Measurements from ENCODE around the gene CD8A.

The CD8A gene

GRCh38 chr2:86818957-86819356, 28.2 kb upstream of the CD8A start:
- no peak overlapping the region for H3K4me3 ChIP-seq (ENCODE audit: low read depth, low read length)
- no peak for DNase-seq (ENCODE audit: low read depth)
- no peak for TF ChIP-seq POLR2A (IDR thresholded peaks at IDR 0.05; ENCODE audit: extremely low read depth, insufficient read length)
- no peak for TF ChIP-seq MAX (IDR thresholded peaks at IDR 0.05; ENCODE audit: low read depth, low read length)
- TF ChIP-seq MYC (IDR thresholded peaks at IDR 0.05; ENCODE audit: low read depth, low read length) = no peak
- TF ChIP-seq CTCF (IDR thresholded peaks at IDR 0.05; ENCODE audit: low read depth, low read length) = no peak

DNA sequence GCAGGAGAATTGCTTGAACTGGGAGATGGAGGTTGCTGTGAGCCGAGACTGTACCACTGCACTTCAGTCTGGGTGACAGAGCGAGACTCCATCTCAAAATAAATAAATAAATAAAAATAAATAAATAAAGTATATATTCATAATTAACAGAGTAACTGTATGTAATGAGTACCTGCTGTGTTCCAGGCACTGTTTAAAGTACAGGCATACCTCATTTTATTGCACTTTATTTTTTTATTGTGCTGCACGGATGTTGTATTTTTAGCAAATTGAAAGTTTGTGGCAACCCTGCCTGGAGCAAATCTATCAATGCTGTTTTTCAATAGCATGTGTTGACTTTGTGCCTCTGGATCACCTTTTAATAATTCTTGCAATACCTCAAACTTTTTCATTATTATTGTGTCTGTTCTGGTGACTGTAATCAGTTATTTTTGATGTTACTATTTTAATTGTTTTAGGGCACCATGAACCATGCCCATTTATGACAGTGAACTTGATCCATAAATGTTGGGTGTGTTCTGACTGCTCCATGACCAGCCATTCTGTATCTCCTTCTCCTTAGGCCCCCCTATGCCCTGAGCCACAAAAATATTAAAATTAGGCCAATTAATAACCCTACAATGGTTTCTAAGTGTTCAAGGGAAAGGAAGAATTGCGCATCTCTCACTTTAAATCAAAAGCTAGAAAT, 27.5 kb upstream of the CD8A start:
- TF ChIP-seq POLR2A (IDR thresholded peaks at IDR 0.05; ENCODE audit: extremely low read depth, insufficient read length) (no peak), MYC (IDR thresholded peaks at IDR 0.05; ENCODE audit: low read depth, low read length) (no peak), MAX (IDR thresholded peaks at IDR 0.05; ENCODE audit: low read depth, low read length) (no peak), CTCF (IDR thresholded peaks at IDR 0.05; ENCODE audit: low read depth, low read length) (no peak)
- no peak for DNase-seq (ENCODE audit: low read depth)
- no peak overlapping the region for H3K4me3 ChIP-seq (ENCODE audit: low read depth, low read length)

GRCh38 chr2:86815611-86816010, 24.9 kb upstream of the CD8A start:
- no peak for DNase-seq (ENCODE audit: low read depth)
- no peak overlapping the region for H3K4me3 ChIP-seq (ENCODE audit: low read depth, low read length)
- TF ChIP-seq MYC (IDR thresholded peaks at IDR 0.05; ENCODE audit: low read depth, low read length) (no peak), POLR2A (IDR thresholded peaks at IDR 0.05; ENCODE audit: extremely low read depth, insufficient read length) (no peak), CTCF (IDR thresholded peaks at IDR 0.05; ENCODE audit: low read depth, low read length) (no peak)

DNA sequence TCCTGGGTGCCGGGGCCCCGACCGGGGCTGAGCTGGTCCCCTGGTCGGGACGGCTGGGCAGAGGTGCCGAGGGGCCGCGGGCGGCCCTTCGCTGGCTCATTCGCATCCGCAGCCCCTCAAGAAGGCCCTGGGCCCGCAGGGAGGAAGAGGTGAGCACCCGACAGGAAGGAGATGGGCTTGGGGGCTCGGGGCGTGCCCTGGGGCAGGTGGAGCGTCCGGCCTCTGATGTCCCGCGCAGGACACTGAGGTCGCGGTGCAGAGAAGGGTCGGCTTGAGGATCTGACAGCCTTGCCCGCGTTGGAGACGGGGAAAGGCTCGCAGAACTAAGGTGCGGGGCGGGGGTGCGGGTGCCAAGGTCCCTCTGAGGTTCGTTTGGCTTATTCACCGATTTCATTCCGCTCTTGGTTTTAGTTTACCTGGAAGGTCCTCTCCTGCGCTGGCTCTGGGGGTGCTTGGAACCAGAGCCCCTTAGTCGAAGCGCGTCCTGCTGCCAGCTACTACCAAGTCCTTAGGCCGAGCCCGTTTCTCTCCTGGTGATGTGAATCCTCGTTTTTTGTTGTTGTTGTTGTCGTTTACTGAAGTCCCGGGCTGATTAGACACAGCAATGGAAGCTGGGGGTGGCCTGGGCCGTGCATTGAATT, 18.9 kb upstream of the CD8A start:
- no peak overlapping the region for H3K4me3 ChIP-seq (ENCODE audit: low read depth, low read length)
- no peak for DNase-seq (ENCODE audit: low read depth)
- TF ChIP-seq CTCF (IDR thresholded peaks at IDR 0.05; ENCODE audit: low read depth, low read length) (no peak), POLR2A (IDR thresholded peaks at IDR 0.05; ENCODE audit: extremely low read depth, insufficient read length) (no peak), MAX (IDR thresholded peaks at IDR 0.05; ENCODE audit: low read depth, low read length) (no peak), MYC (IDR thresholded peaks at IDR 0.05; ENCODE audit: low read depth, low read length) (no peak)

- TF ChIP-seq MAX (IDR thresholded peaks at IDR 0.05; ENCODE audit: low read depth, low read length) = peak; percentile 26; the same call in 1 of the 2 replicates
- TF ChIP-seq POLR2A (IDR thresholded peaks at IDR 0.05; ENCODE audit: extremely low read depth, insufficient read length) = no peak
- peak; percentile 79 for TF ChIP-seq CTCF (IDR thresholded peaks at IDR 0.05; ENCODE audit: low read depth, low read length)
- TF ChIP-seq MYC (IDR thresholded peaks at IDR 0.05; ENCODE audit: low read depth, low read length) = no peak
- H3K4me3 ChIP-seq (ENCODE audit: low read depth, low read length) = no peak overlapping the region
- DNase-seq (ENCODE audit: low read depth) = peak; percentile 91
Measured at GRCh38 chr2:86808315-86809161, 17.8 kb upstream of the CD8A start.

Data from NB4 (cell line).